PFSK-1 (cell line): Measurements from ENCODE around the gene MINDY4B.

ENCODE experiments used
- POLR2AphosphoS5 ChIP-seq: IDR thresholded peaks from 2 replicates; pipeline ENCODE4 v1.6.1; 2012; ENCODE audit warnings: low read depth, mild to moderate bottlenecking, control low read depth, low read length, moderate library complexity
- TF ChIP-seq, protein P1 (sequence below), 2 experiments: IDR thresholded peaks; 2 replicates each; pipeline versions ENCODE4 v1.6.1 to v1.8.0; 2011 to 2012; ENCODE audit warnings: low read depth in 2 of 2, low read length in 2 of 2, control low read depth in 1 of 2, inconsistent platforms in 1 of 2, mild to moderate bottlenecking in 1 of 2, moderate library complexity in 1 of 2; ENCODE audit not compliant: insufficient read depth in 1 of 2

GRCh38 chr3:150843241-150843640, 62.0 kb downstream of the MINDY4B start:
- TF ChIP-seq, protein P1, sequence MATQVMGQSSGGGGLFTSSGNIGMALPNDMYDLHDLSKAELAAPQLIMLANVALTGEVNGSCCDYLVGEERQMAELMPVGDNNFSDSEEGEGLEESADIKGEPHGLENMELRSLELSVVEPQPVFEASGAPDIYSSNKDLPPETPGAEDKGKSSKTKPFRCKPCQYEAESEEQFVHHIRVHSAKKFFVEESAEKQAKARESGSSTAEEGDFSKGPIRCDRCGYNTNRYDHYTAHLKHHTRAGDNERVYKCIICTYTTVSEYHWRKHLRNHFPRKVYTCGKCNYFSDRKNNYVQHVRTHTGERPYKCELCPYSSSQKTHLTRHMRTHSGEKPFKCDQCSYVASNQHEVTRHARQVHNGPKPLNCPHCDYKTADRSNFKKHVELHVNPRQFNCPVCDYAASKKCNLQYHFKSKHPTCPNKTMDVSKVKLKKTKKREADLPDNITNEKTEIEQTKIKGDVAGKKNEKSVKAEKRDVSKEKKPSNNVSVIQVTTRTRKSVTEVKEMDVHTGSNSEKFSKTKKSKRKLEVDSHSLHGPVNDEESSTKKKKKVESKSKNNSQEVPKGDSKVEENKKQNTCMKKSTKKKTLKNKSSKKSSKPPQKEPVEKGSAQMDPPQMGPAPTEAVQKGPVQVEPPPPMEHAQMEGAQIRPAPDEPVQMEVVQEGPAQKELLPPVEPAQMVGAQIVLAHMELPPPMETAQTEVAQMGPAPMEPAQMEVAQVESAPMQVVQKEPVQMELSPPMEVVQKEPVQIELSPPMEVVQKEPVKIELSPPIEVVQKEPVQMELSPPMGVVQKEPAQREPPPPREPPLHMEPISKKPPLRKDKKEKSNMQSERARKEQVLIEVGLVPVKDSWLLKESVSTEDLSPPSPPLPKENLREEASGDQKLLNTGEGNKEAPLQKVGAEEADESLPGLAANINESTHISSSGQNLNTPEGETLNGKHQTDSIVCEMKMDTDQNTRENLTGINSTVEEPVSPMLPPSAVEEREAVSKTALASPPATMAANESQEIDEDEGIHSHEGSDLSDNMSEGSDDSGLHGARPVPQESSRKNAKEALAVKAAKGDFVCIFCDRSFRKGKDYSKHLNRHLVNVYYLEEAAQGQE (IDR thresholded peaks at IDR 0.05; ENCODE audit: insufficient read depth in 1 of 2, low read depth in 2 of 2, low read length in 2 of 2) = no peak
- TF ChIP-seq POLR2AphosphoS5 = no peak
